Fibroblast of skin of left quadriceps (primary cell): ENCODE data around the gene PDE1C.
"Not testable (repeated sequence)": the region's sequence is repeated elsewhere in the genome, so short reads cannot be mapped to it uniquely, and the experiment has no call there.

Source experiments
- DNase-seq, 2 experiments: peaks; one replicate each; pipeline ENCODE4 v3.0.0-alpha.2; 2013; ENCODE audit warnings: low read depth in 2 of 2

Gene PDE1C

GRCh38 chr7:32070406-32071360 is at the start of gene PDE1C:
PDE1C (minus strand) TSS chr7:32070407.
- no peak for DNase-seq

GRCh38 chr7:32119790-32120196 is 49.6 kb upstream of the PDE1C start:
- DNase-seq: no peak

DNA sequence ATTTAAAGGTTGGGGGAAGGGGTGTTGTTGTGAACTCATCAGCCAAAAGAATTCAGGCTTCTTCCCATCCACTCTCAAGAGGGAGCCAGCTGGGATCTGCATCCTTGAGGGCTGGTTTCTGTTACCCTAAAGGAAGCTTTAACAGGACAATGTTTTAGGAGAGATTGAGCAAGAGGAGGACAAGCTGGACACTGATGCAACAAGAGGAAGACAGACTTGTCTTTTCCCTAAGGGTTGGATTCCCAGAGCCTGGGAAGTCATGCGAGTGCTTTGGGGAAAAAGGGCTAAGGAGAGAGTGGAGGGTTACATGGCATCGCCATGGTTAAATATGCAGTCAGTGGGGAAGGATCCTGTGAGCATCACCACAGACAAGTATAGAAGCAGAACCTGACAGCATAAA is 47.6 kb upstream of the PDE1C start:
- no peak for DNase-seq

- DNase-seq: no peak
Measured at GRCh38 chr7:32116436-32116835, 46.2 kb upstream of the PDE1C start.

DNA sequence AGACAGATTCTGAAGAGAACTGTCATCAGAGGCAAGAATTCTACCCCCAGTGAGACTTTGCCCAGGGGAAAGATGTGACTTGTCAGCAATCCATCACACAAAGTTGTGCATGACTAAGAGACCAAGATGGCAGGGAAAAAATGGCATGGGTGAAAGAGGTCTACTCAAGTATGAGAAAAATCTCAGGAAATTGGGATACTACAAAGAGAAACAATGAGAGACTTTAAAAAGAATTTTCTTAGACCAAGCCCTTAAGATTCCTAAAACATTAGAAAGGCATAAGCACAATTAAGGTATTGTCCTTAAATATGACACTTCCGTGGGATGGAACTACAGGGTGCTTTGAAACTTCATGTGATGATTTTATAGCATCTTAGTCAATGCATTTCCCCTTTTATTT is 45.6 kb upstream of the PDE1C start:
- DNase-seq: peak; percentile 8

DNA sequence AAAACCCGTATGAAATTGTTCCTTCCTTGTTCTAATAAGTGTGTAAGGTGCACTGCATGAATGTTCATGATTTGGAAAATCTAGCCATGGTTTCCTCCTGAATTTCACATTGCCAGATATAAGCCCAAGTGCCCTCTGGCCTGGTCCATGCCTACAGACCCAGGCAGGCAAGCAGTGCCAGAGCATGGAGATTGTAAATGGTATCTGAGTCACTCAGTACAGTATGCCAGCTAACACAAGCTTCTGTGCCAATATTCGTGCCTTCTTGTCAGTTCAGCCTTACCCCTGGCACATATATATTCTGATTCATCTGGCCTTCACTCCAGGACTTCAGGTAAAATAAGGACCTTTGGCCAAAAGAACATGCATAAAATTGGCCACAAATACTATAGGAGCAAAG is 38.4 kb upstream of the PDE1C start:
- no peak for DNase-seq

DNA sequence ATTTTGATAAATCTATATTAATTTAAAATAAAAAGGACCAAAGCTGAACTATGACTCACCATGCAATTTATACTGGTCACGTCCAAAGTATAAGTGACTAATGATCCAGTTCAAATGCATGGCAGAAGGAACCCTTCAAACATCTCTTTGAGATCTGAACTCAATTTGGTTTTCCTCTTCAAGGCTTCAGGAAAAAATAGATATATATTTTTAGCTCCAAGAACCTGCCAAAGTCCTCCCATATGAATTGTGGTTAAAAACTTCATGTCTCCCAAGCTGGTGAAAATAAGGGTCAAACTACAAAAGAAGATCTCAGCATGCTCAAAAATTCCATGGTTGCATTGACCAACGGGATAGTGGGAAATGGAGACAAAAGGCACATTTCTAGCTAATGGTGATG is 34.6 kb upstream of the PDE1C start:
- DNase-seq: no peak

GRCh38 chr7:32103361-32103760 is 33.2 kb upstream of the PDE1C start:
- no peak for DNase-seq

DNA sequence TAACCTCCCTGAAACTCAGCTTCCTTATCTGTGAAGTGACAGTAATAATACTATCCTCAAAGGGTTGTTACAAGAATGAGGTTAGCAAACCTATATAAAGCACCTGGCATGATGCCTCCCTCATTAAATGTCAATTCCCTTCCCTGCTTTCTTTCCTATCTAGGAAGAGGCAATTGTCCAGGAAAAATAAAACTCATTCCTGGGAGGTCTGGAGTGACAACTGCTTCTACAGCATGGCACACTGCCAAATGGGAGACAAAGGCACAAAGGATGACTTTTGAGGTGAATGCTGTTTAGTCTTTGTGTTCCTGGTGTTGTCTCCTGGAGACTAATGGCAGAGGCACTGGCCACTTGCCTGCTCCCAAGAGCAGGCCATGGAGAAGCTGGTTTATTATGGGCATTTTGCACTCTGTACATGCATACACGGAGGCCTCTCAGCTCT is 32.2 kb upstream of the PDE1C start:
- DNase-seq: no peak

GRCh38 chr7:32100407-32100907 is 30.2 kb upstream of the PDE1C start:
- no peak for DNase-seq

- no peak for DNase-seq
Measured at GRCh38 chr7:32094516-32094915, 24.3 kb upstream of the PDE1C start.

- peak; percentile 33 to 42 for DNase-seq
Measured at GRCh38 chr7:32093415-32094408, 23.5 kb upstream of the PDE1C start.

DNA sequence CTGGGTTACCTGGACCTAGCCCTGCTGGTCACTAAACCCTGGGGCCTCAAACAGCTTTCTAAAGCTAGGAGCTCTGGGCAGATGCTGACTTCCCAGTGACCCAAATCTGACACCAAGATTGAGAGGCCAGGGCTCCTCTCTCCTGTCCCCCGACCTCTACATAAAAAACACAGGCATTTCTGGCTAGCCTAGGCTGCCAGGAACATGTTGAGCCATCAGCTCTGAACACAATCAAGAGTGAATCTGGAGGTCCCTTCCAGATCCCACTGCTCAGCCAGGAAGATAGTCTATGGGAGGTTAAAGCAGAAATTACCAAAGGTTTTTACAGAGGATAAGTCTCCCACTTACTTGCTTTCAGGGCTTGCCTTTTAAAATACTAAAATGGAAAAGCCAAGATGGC is 22.1 kb upstream of the PDE1C start:
- DNase-seq: no peak

DNA sequence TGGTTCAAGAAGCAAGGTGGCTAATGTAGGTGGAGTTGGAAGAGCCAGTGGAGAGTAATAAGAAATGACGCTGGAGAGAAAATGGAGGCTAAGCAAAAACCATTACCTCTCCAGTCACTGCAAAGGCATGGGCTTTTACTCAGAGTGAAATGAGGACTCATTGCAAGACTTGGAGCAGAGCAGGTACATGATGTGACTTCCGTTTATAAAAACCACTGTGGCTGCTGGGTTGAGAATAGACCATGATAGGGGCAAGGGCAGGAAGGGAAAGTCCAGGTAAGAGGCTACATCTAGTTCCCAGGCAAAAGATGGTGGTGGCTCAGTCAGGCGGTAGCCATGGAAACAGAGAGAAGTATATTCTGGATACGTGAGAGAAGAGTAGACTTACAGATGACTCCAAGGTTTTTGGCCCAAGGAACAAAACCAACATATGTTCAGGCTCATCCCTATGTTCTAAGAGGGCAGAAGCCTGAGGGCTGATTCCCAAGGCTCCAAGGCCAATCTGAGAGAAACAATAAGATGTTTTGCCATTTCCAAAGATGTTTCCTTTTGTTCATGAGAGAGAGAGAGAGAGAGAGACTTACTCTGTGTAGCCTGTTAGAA is 21.5 kb upstream of the PDE1C start:
- no peak for DNase-seq

GRCh38 chr7:32089678-32090077 is 19.5 kb upstream of the PDE1C start:
- DNase-seq: no peak

GRCh38 chr7:32089256-32089655 is 19.0 kb upstream of the PDE1C start:
- DNase-seq: no peak

- DNase-seq: no peak
Measured at GRCh38 chr7:32088451-32088881, 18.3 kb upstream of the PDE1C start.

DNA sequence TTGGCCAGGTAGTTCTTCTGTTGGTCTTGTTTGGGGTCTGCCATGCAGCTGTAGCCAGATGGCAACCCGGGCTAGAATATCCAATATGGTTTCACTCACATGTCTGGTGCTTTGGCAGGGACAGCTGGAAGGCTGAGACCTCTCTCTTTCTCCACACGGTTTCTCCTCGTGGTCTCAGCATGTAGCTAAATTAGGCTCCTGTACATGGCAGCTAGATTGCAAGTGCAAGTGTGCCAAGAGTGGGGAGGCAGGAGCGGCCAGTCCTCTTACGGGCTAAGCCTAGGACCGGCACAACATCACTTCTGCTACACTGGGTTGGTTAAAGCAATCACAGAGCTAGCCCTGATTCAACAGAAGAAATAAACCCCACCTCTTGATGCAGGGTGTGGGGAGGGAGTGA is 9.3 kb upstream of the PDE1C start:
- DNase-seq: no peak

DNA sequence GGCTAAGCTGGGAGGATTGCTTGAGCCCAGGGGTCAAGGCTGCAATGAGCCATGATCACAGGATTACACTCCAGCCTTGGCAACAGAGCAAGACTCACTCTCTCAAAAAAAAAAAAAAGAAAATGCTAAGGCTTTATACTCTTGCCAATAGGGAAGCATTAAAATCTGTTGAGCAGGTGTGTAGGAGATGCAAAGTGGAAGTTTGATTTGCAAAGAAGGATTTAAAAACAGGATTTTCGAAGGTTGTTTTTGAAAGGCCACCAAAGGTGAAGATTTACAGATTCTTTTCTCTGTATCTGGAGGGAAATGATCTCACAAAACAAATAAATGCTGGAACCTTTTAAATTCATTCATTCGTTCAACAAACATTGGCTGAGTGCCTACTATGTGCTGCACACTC is 8.6 kb upstream of the PDE1C start:
- no peak for DNase-seq

DNA sequence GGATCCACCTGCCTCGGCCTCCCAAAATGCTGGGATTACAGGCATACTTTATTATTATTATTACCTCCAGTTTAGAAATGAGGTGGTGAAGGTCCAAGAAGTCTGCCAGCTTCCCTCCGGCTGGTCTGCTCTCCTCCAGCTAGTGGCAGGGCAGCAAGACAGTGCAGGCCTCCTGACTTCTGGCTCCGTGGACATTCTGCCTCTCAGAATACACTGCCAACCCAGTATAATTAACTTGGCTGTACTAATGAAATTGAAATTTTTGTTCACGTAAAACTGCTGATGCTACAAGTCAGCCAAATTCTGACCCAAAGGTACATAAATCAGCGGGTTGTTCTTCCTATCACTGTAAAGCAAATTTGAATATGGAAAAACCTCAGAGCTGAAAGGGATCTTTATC is 7.6 kb upstream of the PDE1C start:
- DNase-seq: no peak

DNA sequence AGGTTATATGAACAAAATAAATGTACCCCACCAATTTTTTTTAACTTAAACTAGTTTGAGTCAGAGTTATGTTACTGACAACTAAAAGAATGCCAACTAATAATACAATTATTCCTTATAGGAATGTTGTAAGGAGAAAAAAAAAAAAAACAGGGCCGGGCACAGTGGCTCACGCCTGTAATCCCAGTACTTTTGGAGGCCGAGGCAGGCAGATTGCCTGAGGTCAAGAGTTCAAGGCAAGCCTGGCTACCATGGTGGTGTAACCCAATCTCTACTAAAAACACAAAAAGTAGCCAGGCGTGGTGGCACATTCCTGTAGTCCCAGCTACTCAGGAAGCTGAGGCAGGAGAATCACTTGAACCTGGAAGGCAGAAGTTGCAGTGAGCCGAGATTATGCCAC is 6.6 kb upstream of the PDE1C start:
- not testable (repeated sequence) for DNase-seq

DNA sequence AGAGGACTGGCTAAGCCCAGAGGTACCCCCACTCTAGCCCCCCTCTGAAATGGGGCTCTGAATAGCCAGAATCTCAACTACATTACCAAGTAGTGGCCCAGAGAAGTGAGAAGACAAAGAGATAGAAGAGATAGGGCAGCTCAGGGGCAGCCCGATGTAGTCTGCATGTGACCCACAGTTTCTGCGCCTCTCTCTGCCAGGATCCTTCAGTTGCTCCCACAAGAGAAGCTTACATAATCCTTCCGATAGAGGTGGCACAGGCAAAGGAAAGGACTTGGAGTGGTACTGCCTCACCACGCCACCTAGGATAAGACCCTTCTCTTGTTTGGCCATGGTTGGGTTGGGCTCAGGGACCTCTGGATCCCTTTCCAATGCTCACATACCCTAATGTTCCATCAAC is 5.4 kb upstream of the PDE1C start:
- DNase-seq: no peak
